ENCODE measurements around the gene POC1A. TPM values are rescaled to one million over a fixed set of nuclear protein-coding genes. Genes with fewer than 3 reads are reported as not detected.

Gene POC1A
- polyA plus RNA-seq, 1 of the 3 experiments (the other 2 are of a cell fraction), result 11.7 TPM

DNA sequence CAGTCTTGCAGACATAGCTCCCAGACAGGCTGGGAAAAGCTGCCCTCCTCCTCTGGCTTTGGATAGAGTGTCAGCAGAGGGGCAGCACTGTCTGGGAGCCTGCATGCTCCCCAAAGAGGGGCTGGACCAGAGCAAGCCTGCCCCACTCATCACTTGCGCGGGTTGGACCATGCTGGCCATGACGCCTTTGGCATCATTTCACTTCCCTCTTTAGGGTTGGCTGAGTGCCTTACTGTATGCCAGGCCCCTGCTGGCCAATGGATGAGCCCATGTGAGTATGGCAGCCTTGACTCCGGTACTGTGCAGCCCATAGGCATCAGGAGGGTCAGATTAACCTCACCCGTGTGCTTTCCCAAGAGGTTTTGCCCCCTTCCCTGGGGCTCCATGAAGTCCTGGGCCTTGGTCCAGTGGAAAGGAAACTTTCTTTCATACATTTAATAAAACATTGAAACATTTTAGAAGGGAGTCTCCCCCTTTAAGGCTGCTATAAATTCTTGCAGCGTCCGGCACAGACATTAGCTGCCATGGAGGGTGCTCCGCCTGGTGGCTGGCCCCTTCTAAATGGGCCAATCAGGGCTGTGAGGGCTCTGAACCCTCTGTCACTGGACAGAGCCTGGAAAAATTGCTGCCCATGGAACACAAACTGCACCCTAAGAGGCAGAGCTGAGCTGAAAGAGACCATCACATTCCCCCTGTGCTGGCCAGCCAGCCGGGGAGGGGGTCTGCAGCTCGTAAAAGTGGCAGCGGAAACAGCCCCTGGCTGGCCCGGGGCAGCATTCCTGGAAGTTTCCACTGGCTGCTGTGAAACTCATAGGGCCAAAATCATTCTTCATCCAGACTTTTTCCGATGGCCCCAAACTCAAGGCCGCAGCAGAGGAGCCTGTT lies 77.1 kb downstream of the POC1A start (continued):
- TF ChIP-seq EZH2phosphoT487 (IDR thresholded peaks at IDR 0.05; ENCODE audit: borderline replicate concordance, low read depth), result no peak
- TF ChIP-seq TAF1 (IDR thresholded peaks at IDR 0.05; ENCODE audit: borderline replicate concordance, low read depth, low read length), result no peak
- no peak for TF ChIP-seq CHD2 (IDR thresholded peaks at IDR 0.05; ENCODE audit: low read length, partially characterized antibody)
- TF ChIP-seq, protein P1, sequence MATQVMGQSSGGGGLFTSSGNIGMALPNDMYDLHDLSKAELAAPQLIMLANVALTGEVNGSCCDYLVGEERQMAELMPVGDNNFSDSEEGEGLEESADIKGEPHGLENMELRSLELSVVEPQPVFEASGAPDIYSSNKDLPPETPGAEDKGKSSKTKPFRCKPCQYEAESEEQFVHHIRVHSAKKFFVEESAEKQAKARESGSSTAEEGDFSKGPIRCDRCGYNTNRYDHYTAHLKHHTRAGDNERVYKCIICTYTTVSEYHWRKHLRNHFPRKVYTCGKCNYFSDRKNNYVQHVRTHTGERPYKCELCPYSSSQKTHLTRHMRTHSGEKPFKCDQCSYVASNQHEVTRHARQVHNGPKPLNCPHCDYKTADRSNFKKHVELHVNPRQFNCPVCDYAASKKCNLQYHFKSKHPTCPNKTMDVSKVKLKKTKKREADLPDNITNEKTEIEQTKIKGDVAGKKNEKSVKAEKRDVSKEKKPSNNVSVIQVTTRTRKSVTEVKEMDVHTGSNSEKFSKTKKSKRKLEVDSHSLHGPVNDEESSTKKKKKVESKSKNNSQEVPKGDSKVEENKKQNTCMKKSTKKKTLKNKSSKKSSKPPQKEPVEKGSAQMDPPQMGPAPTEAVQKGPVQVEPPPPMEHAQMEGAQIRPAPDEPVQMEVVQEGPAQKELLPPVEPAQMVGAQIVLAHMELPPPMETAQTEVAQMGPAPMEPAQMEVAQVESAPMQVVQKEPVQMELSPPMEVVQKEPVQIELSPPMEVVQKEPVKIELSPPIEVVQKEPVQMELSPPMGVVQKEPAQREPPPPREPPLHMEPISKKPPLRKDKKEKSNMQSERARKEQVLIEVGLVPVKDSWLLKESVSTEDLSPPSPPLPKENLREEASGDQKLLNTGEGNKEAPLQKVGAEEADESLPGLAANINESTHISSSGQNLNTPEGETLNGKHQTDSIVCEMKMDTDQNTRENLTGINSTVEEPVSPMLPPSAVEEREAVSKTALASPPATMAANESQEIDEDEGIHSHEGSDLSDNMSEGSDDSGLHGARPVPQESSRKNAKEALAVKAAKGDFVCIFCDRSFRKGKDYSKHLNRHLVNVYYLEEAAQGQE (IDR thresholded peaks at IDR 0.05; ENCODE audit: low read depth, low read length), result no peak

DNA sequence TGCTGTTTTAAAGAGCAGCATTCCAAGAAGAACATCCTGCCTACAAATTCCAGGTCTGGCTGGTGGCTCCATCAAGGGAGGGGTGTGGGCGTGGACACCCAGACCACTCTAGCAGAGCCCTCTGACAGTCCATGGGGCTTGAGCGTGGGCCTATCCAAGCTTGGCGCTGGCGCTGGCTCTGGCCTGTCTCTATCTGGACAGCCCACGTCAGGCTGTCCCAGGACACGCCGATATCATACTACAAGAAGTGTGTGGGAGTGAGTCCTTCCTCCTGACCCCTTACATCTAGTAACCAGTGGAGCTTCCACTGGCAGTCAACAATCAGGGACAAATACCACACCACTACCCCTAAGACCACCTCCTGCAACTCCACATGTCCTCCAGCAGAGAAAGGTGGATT lies 80.7 kb downstream of the POC1A start:
- no peaks in the 10 kb centered on the region for H3K27me3 ChIP-seq (ENCODE audit: insufficient read depth)
- H2AFZ ChIP-seq (ENCODE audit: low read depth), result no peak overlapping the region
- H3K9me3 ChIP-seq, result no peaks in the 10 kb centered on the region
- no peaks in the 10 kb centered on the region for H3F3A ChIP-seq (replicated peaks; ENCODE audit: insufficient read depth)
- no peak overlapping the region for H3K9ac ChIP-seq
- H3K4me1 ChIP-seq (ENCODE audit: control insufficient read depth in 1 of 2, insufficient read depth in 2 of 2, low read depth in 1 of 2, low read length in 1 of 2), result peaks cover 0 to 53% of the 10 kb centered on the region in 2 experiments; a peak in 1 of 4 replicates
- WGBS (ENCODE audit: low lambda C conversion rate), result 97% methylated on average over 7 of the region's 7 CpGs
- no peak overlapping the region; a peak in 1 of 4 replicates for H3K27ac ChIP-seq (ENCODE audit: low read depth in 2 of 2, low read length in 1 of 2)
- POLR2A ChIA-PET, result no interaction called here
- H4K20me1 ChIP-seq (ENCODE audit: insufficient read depth), result no peaks in the 10 kb centered on the region
- no peak for DNase-seq
- TF ChIP-seq RFX5 (IDR thresholded peaks at IDR 0.05; ENCODE audit: low read length) (no peak), FOXJ3 (CRISPR knock-in tag; IDR thresholded peaks at IDR 0.05) (no peak), NRF1 (IDR thresholded peaks at IDR 0.05; ENCODE audit: low read depth, low read length) (no peak), YY1 (IDR thresholded peaks at IDR 0.05; ENCODE audit: low read depth) (no peak), EZH2phosphoT487 (IDR thresholded peaks at IDR 0.05; ENCODE audit: borderline replicate concordance, low read depth) (no peak), MXI1 (IDR thresholded peaks at IDR 0.05; ENCODE audit: low read depth, low read length) (no peak), GATA2 (CRISPR knock-in tag; IDR thresholded peaks at IDR 0.05) (no peak), JUND (IDR thresholded peaks at IDR 0.05) (no peak), SMC3 (IDR thresholded peaks at IDR 0.05; ENCODE audit: low read depth, low read length) (no peak), GABPA (IDR thresholded peaks at IDR 0.05; ENCODE audit: low read depth) (no peak), RAD21 (IDR thresholded peaks at IDR 0.05; ENCODE audit: low read length) (no peak), MEF2A (IDR thresholded peaks at IDR 0.05; ENCODE audit: borderline replicate concordance, low read depth) (no peak), RXRA (IDR thresholded peaks at IDR 0.05; ENCODE audit: borderline replicate concordance, low read depth) (no peak), NFIC (IDR thresholded peaks at IDR 0.05; ENCODE audit: borderline replicate concordance) (no peak)
- TF ChIP-seq, protein P1 (IDR thresholded peaks at IDR 0.05; ENCODE audit: low read depth, low read length), result no peak
- TF ChIP-seq, protein P2, sequence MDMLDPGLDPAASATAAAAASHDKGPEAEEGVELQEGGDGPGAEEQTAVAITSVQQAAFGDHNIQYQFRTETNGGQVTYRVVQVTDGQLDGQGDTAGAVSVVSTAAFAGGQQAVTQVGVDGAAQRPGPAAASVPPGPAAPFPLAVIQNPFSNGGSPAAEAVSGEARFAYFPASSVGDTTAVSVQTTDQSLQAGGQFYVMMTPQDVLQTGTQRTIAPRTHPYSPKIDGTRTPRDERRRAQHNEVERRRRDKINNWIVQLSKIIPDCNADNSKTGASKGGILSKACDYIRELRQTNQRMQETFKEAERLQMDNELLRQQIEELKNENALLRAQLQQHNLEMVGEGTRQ (IDR thresholded peaks at IDR 0.05; ENCODE audit: borderline replicate concordance, low read depth, low read length), result no peak
- TF ChIP-seq, protein P3, sequence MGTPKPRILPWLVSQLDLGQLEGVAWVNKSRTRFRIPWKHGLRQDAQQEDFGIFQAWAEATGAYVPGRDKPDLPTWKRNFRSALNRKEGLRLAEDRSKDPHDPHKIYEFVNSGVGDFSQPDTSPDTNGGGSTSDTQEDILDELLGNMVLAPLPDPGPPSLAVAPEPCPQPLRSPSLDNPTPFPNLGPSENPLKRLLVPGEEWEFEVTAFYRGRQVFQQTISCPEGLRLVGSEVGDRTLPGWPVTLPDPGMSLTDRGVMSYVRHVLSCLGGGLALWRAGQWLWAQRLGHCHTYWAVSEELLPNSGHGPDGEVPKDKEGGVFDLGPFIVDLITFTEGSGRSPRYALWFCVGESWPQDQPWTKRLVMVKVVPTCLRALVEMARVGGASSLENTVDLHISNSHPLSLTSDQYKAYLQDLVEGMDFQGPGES (IDR thresholded peaks at IDR 0.05; ENCODE audit: low read depth, low read length), result no peak
- H3K36me3 ChIP-seq (replicated peaks in 1 of 2; ENCODE audit: control insufficient read depth in 1 of 2, insufficient read depth in 2 of 2, low read length in 1 of 2), result peaks cover 0 to 3% of the 10 kb centered on the region in 2 experiments
- no peaks in the 10 kb centered on the region for H3K9me2 ChIP-seq
- no peaks in the 10 kb centered on the region for H3K79me2 ChIP-seq (ENCODE audit: insufficient read depth)
- CTCF ChIA-PET, result interaction anchor here (0.6 to 1.7 kb wide), 3 partner anchors 18 to 86 kb away, joined by 3 to 7 read pairs (median 4); no protein-coding TSS in a partner anchor
- no peak overlapping the region for H3K4me2 ChIP-seq
- H3K4me3 ChIP-seq (ENCODE audit: low read depth in 2 of 2, low read length in 1 of 2), result no peak overlapping the region
